ENCODE data around the gene IL27RA. TPM values are rescaled to one million over a fixed set of nuclear protein-coding genes. Genes with fewer than 3 reads are reported as not detected.

Gene IL27RA
- total and polyA plus RNA-seq, 2 of the 4 experiments (the other 2 are of a cell fraction) = 2.9 to 5.1 TPM

DNA sequence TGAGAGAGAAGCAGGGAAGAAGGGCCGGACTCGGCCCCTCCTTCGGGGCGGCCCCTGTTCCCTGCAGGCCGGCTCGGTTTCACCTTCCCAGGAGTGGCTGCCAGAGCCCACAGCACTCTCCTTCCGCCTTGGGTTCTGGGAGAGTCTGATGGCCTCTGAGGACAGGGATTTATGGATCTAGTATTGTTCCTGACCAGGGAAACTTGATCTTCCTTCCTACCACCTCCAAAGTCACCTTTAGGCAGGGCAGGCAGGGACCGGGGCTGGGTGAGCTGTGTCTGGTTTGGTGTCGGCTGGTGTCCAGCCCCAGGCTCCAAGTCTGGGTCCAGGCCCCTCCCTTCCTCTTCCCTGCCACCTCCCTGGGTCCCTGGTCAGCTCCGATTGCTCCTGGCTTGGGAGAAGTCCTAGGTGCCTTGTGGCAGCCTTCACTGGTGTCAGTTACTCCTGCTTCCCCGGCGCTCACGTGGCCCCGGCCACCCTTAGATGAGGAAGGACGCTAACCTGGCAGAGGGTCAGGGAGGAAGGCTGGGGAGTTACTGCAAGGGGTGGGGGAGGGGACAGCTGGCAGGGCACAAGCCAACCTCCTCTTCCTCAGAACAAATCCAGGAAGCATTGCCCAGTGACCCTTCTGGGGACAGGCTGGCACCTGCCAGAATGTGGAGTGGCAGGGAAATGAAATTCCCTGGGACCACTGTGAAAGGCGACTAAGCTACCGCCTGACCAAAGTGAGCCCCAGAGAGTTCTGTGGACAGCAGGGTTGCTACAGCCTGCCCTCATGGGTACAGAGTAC is 44.3 kb upstream of the IL27RA start:
- Histone ChIP-seq H3K56ac (ENCODE audit: extremely low read depth, insufficient read depth, low read length) (no peak overlapping the region), H2BK20ac (ENCODE audit: low read depth, low read length) (no peak overlapping the region), H2AK5ac (ENCODE audit: low read depth, low read length) (peak overlapping the region; percentile 38), H4K8ac (ENCODE audit: low read depth in 2 of 2, low read length in 2 of 2) (peak overlapping the region; percentile 94 to 95; a peak in 3 of 4 replicates), H3K23ac (ENCODE audit: low read depth, low read length) (no peak overlapping the region), H2BK15ac (ENCODE audit: low read depth, low read length) (no peak overlapping the region), H3K4ac (ENCODE audit: low read depth, low read length) (peak overlapping the region; percentile 11), H3K14ac (replicated peaks; ENCODE audit: low read depth, low read length) (peak overlapping the region; percentile 45; the same call in 1 of the 2 replicates), H2BK5ac (ENCODE audit: low read depth, low read length, poor library complexity, severe bottlenecking) (no peak overlapping the region), H3K4me2 (ENCODE audit: low read depth, low read length) (no peak overlapping the region), H2AFZ (replicated peaks; ENCODE audit: low read length, poor library complexity) (peak overlapping the region; percentile 89), H3K4me3 (ENCODE audit: insufficient read depth, low read depth, low read length) (no peak overlapping the region), H3K79me1 (ENCODE audit: low read depth in 1 of 2, low read length in 2 of 2) (peaks cover 0 to 23% of the 10 kb centered on the region in 2 experiments; a peak in 1 of 4 replicates), H4K91ac (ENCODE audit: insufficient read depth, low read depth, low read length) (0 out of 2 replicates have a peak overlapping the region, but pooled peaks have one; percentile 37), H3K9ac (ENCODE audit: low read depth, low read length) (no peak overlapping the region), H3K4me1 (ENCODE audit: control insufficient read depth, insufficient read depth, low read length) (peaks cover 10% of the 10 kb centered on the region), H3K9me3 (ENCODE audit: control insufficient read depth, insufficient read depth, low read length) (no peaks in the 10 kb centered on the region), H3K27me3 (ENCODE audit: control insufficient read depth, insufficient read depth, low read length) (no peaks in the 10 kb centered on the region), H4K20me1 (ENCODE audit: insufficient read depth, low read length) (no peaks in the 10 kb centered on the region), H3K27ac (ENCODE audit: insufficient read depth, low read length) (peak overlapping the region; percentile 36; the same call in 1 of the 2 replicates), H4K5ac (ENCODE audit: low read depth, low read length) (peak overlapping the region; percentile 79; the same call in 1 of the 2 replicates), H2BK120ac (ENCODE audit: low read depth, low read length) (peak overlapping the region; percentile 19; the same call in 1 of the 2 replicates), H3K18ac (ENCODE audit: low read depth, low read length) (no peak overlapping the region), H2AK9ac (replicated peaks; ENCODE audit: low read depth, low read length, poor library complexity) (peak overlapping the region; percentile 96), H3K36me3 (ENCODE audit: control insufficient read depth, insufficient read depth, low read length) (peaks cover 15% of the 10 kb centered on the region), H3K9me1 (ENCODE audit: insufficient read depth, low read length) (peaks cover 15% of the 10 kb centered on the region)
- in situ Hi-C loops (cut with MboI; ENCODE audit: low sequenced_read_pairs) = no loop called here
- ATAC-seq (ENCODE audit: low read depth) = no peak
- no CpG with 5 or more reads among the region's 17 CpGs for WGBS, 2 experiments (ENCODE audit: extremely low coverage in 2 of 2, insufficient read length in 1 of 2)
- POLR2A ChIA-PET (ENCODE audit: unreplicated experiment) = no interaction called here
- dilution Hi-C loops (cut with HindIII; ENCODE audit: low sequenced_read_pairs, unreplicated experiment) = no loop called here
- CTCF ChIA-PET = no interaction called here
- TF ChIP-seq CHD1 (IDR thresholded peaks at IDR 0.05; ENCODE audit: low read depth, low read length) (no peak), POLR2A (IDR thresholded peaks at IDR 0.05; ENCODE audit: low read depth, low read length) (no peak), CEBPB (IDR thresholded peaks at IDR 0.05; ENCODE audit: low read depth, low read length) (no peak), RCOR1 (IDR thresholded peaks at IDR 0.05; ENCODE audit: insufficient replicate concordance, low read length) (no peak), RFX5 (IDR thresholded peaks at IDR 0.05; ENCODE audit: low read depth, low read length) (no peak), MAFK (IDR thresholded peaks at IDR 0.05; ENCODE audit: low read depth, low read length) (no peak), MAZ (IDR thresholded peaks at IDR 0.05; ENCODE audit: borderline replicate concordance, low read depth, low read length) (no peak), MXI1 (IDR thresholded peaks at IDR 0.05; ENCODE audit: borderline replicate concordance, low read depth, low read length) (no peak), FOS (IDR thresholded peaks at IDR 0.05; ENCODE audit: low read depth, low read length) (no peak), SMC3 (IDR thresholded peaks at IDR 0.05; ENCODE audit: low read depth, low read length) (no peak), RAD21 (IDR thresholded peaks at IDR 0.05; ENCODE audit: low read length) (no peak)
- TF ChIP-seq, protein P1, sequence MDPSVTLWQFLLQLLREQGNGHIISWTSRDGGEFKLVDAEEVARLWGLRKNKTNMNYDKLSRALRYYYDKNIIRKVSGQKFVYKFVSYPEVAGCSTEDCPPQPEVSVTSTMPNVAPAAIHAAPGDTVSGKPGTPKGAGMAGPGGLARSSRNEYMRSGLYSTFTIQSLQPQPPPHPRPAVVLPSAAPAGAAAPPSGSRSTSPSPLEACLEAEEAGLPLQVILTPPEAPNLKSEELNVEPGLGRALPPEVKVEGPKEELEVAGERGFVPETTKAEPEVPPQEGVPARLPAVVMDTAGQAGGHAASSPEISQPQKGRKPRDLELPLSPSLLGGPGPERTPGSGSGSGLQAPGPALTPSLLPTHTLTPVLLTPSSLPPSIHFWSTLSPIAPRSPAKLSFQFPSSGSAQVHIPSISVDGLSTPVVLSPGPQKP (IDR thresholded peaks at IDR 0.05; ENCODE audit: borderline replicate concordance, low read depth, low read length) = no peak
- TF ChIP-seq, protein P2, sequence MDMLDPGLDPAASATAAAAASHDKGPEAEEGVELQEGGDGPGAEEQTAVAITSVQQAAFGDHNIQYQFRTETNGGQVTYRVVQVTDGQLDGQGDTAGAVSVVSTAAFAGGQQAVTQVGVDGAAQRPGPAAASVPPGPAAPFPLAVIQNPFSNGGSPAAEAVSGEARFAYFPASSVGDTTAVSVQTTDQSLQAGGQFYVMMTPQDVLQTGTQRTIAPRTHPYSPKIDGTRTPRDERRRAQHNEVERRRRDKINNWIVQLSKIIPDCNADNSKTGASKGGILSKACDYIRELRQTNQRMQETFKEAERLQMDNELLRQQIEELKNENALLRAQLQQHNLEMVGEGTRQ (IDR thresholded peaks at IDR 0.05; ENCODE audit: low read depth, low read length) = no peak
- TF ChIP-seq, protein P3, sequence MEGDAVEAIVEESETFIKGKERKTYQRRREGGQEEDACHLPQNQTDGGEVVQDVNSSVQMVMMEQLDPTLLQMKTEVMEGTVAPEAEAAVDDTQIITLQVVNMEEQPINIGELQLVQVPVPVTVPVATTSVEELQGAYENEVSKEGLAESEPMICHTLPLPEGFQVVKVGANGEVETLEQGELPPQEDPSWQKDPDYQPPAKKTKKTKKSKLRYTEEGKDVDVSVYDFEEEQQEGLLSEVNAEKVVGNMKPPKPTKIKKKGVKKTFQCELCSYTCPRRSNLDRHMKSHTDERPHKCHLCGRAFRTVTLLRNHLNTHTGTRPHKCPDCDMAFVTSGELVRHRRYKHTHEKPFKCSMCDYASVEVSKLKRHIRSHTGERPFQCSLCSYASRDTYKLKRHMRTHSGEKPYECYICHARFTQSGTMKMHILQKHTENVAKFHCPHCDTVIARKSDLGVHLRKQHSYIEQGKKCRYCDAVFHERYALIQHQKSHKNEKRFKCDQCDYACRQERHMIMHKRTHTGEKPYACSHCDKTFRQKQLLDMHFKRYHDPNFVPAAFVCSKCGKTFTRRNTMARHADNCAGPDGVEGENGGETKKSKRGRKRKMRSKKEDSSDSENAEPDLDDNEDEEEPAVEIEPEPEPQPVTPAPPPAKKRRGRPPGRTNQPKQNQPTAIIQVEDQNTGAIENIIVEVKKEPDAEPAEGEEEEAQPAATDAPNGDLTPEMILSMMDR (conservative IDR thresholded peaks at IDR 0.05; ENCODE audit: low read depth, low read length) = no peak
- BruUV-seq (replicated peaks) = no TSS peak
- intact Hi-C loops (cut with micrococcal nuclease) = no loop called here
- DNase-seq = no peak

Data from IMR-90 (cell line).